Body of pancreas (tissue), 4 donors: ENCODE results near the gene CCDC57. TPM values are rescaled to one million over a fixed set of nuclear protein-coding genes. Genes with fewer than 3 reads are reported as not detected.

Experiments
- ATAC-seq: fragments of 150-250 bp; one replicate; pipeline ENCODE4 v1.9.1; 2016
- DNase-seq, 4 donors: peaks; one replicate each; pipeline ENCODE4 v3.0.0-alpha.2; 2019
- H3K27ac ChIP-seq, 4 donors: fragments of 200-600 bp; sonication (generic); 1 replicate in 3 of 4; 2 replicates in 1 of 4; pipeline versions ENCODE4 v1.5.1 to v1.6.1; 2016 to 2019; ENCODE audit warnings: mild to moderate bottlenecking in 1 of 4, mixed read lengths in 1 of 4, moderate library complexity in 1 of 4
- H3K27me3 ChIP-seq, 2 donors: fragments of 200-600 bp; sonication (generic); one replicate each; pipeline ENCODE4 v1.6.0; 2016; ENCODE audit warnings: mild to moderate bottlenecking in 1 of 2
- H3K36me3 ChIP-seq, 2 donors: fragments of 200-600 bp; sonication (generic); replicated peaks in 1 of 2; 2 replicates each; pipeline ENCODE4 v1.5.1; 2016; ENCODE audit warnings: low read depth in 2 of 2; ENCODE audit not compliant: insufficient read depth in 1 of 2
- H3K4me1 ChIP-seq: fragments of 200-600 bp; sonication (generic); one replicate; pipeline ENCODE4 v1.6.0; 2016
- H3K4me3 ChIP-seq, 2 donors: fragments of 200-600 bp; sonication (generic); 1 replicate in 1 of 2; 2 replicates in 1 of 2; pipeline ENCODE4 v1.5.1; 2016 to 2019
- H3K9me3 ChIP-seq, 3 donors: fragments of 200-600 bp; sonication (generic); 1 replicate in 2 of 3; 2 replicates in 1 of 3; pipeline ENCODE4 v1.5.1; 2016
- CTCF ChIP-seq, 7 experiments: fragments of 450-650 bp in 4 of 7; fragments of 200-600 bp in 3 of 7; sonication (generic) in 3 of 7; IDR thresholded peaks; one replicate each; pipeline ENCODE4 v1.5.1; 2016 to 2019; ENCODE audit warnings: antibody characterized with exemption in 7 of 7
- POLR2A ChIP-seq, 3 donors: fragments of 450-650 bp; IDR thresholded peaks; one replicate each; pipeline ENCODE4 v1.6.1; 2016; ENCODE audit warnings: antibody characterized with exemption in 3 of 3, mild to moderate bottlenecking in 2 of 3
- WGBS, 2 donors: methylation state at CpG; one replicate each; pipeline ENCODE4 v1.1.5; 2017; 5-methylcytosine and 5-hydroxymethylcytosine counted together
- intact Hi-C: fragments of 100-400 bp; cut with DNase I; formaldehyde crosslinking; loops from one replicate; pipeline ENCODE4 v1.15.1; 2023
- total RNA-seq, 2 donors: library from RNA; depleted of rRNA; stranded (reverse); fragments of >200 nt; gene quantifications; one replicate each; pipeline ENCODE4 v1.1.0, GENCODE V29; 2016

Gene CCDC57
- total RNA-seq, 2 donors from 2014 or later = 24.1 to 60.3 TPM

- H3K27me3 ChIP-seq = no peaks in the 10 kb centered on the region
- no peak overlapping the region for H3K4me3 ChIP-seq
- no peaks in the 10 kb centered on the region for H3K9me3 ChIP-seq
- no peak overlapping the region for H3K27ac ChIP-seq
- WGBS, 2 donors = 52 to 71% methylated on average over 10 to 16 of the region's 16 CpGs
- ATAC-seq (peak; percentile 87), DNase-seq (peak; percentile 77 to 84 (median 78))
- intact Hi-C loops = loop anchor here (10.0 kb wide), 1 partner anchor 199 kb away; no protein-coding TSS in a partner anchor
- H3K4me1 ChIP-seq = peaks cover 10% of the 10 kb centered on the region
- TF ChIP-seq CTCF (IDR thresholded peaks at IDR 0.05) (peak; percentile 66 to 95 (median 91)), POLR2A (IDR thresholded peaks at IDR 0.05) (no peak)
- H3K36me3 ChIP-seq = peaks cover 0 to 2% of the 10 kb centered on the region in 2 donors
These were observed 58.8 kb downstream of the CCDC57 start for GRCh38 chr17:82153745-82154375.

GRCh38 chr17:82153295-82153691 is 59.3 kb downstream of the CCDC57 start:
- ATAC-seq (no peak), DNase-seq (no peak)
- Histone ChIP-seq H3K4me3 (no peak overlapping the region), H3K27ac (no peak overlapping the region), H3K27me3 (no peaks in the 10 kb centered on the region), H3K36me3 (peaks cover 0 to 2% of the 10 kb centered on the region in 2 donors), H3K4me1 (peaks cover 10% of the 10 kb centered on the region), H3K9me3 (no peaks in the 10 kb centered on the region)
- intact Hi-C loops = loop anchor here (10.0 kb wide), 1 partner anchor 198 kb away; no protein-coding TSS in a partner anchor
- no peak for TF ChIP-seq POLR2A (IDR thresholded peaks at IDR 0.05)
- TF ChIP-seq CTCF (IDR thresholded peaks at IDR 0.05) = no peak
- WGBS, 2 donors = 74 to 84% methylated on average over 6 of the region's 6 CpGs

DNA sequence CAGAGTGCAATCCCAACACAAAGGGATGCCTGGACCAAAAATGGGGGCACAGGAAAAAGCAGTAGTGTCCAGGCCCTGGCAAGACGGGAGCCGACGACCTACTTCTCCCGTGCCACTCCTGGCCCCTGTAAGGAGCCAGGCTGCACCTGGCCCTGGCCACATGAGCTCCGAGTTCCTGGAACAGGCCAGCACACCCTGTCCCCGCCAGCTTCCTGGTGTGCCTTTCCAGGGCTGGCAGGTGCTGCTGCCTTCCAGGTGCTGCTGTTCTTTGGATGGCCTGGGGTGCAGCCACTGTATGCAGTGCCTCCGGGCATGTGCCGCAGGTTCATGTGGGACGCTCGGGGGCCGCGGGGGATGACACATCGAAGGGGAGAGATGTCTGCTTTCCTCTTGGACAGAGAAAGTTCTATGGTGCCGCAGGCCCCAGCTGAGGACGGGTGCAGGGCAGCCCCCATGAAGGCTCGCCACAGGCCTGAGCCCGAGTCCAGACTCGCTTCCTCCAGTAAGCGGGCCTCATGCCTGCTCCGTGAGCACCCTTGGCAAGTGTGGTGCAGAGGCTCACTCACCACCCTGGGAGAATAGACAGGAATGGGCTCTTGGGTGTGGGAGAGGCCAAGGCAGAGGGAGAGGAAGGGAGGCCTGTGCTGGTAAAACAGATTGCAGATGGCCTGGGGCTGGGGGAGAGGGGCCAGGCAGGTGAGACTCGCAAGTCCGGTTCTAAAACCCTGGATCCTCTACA is 59.9 kb downstream of the CCDC57 start:
- DNase-seq = peak; percentile 56 to 83 (median 70)
- 80 to 90% methylated on average over 17 to 22 of the region's 22 CpGs for WGBS, 2 donors
- H3K27me3 ChIP-seq = no peaks in the 10 kb centered on the region
- no peak overlapping the region for H3K4me3 ChIP-seq
- ATAC-seq = peak; percentile 67
- H3K27ac ChIP-seq = peak overlapping the region in 2 of 4 donors; percentile 10 to 48
- intact Hi-C loops = loop anchor here (10.0 kb wide), 1 partner anchor 198 kb away; no protein-coding TSS in a partner anchor
- H3K4me1 ChIP-seq = peaks cover 10% of the 10 kb centered on the region
- peaks cover 0 to 2% of the 10 kb centered on the region in 2 donors for H3K36me3 ChIP-seq
- peak in 2 of 3 donors; percentile 14 to 21 for TF ChIP-seq POLR2A (IDR thresholded peaks at IDR 0.05)
- TF ChIP-seq CTCF (IDR thresholded peaks at IDR 0.05) = no peak
- no peaks in the 10 kb centered on the region for H3K9me3 ChIP-seq

- Histone ChIP-seq H3K4me3 (no peak overlapping the region), H3K36me3 (peaks cover 0 to 2% of the 10 kb centered on the region in 2 donors), H3K4me1 (peaks cover 10% of the 10 kb centered on the region), H3K27ac (peak overlapping the region in 2 of 4 donors; percentile 10 to 48), H3K9me3 (no peaks in the 10 kb centered on the region), H3K27me3 (no peaks in the 10 kb centered on the region)
- WGBS, 2 donors = 92 to 94% methylated on average over 2 to 5 of the region's 5 CpGs
- DNase-seq (no peak), ATAC-seq (no peak)
- TF ChIP-seq POLR2A (IDR thresholded peaks at IDR 0.05) (no peak), CTCF (IDR thresholded peaks at IDR 0.05) (no peak)
- intact Hi-C loops = loop anchor here (10.0 kb wide), 1 partner anchor 197 kb away; no protein-coding TSS in a partner anchor
These were observed 60.5 kb downstream of the CCDC57 start for GRCh38 chr17:82152114-82152513.
